Upper lobe of left lung (tissue), 4 donors: ENCODE results near the gene SLC16A9.

Source experiments
- CTCF ChIP-seq, 6 experiments: fragments of 450-650 bp in 4 of 6; fragments of 200-600 bp in 2 of 6; sonication (generic) in 2 of 6; IDR thresholded peaks; one replicate each; pipeline ENCODE4 v1.5.1; 2016 to 2019; ENCODE audit warnings: antibody characterized with exemption in 6 of 6
- POLR2AphosphoS5 ChIP-seq, 2 donors: sonication (generic); formaldehyde crosslinking; IDR thresholded peaks; one replicate each; pipeline ENCODE4 v1.5.1; 2017; ENCODE audit warnings: antibody characterized with exemption in 2 of 2

GRCh38 chr10:59621771-59622170 is 87.9 kb downstream of the SLC16A9 start:
- no peak for TF ChIP-seq CTCF (IDR thresholded peaks at IDR 0.05)
- no peak for TF ChIP-seq POLR2AphosphoS5 (IDR thresholded peaks at IDR 0.05)
